ENCODE data around the gene RAC3.

- TF ChIP-seq CTCF (IDR thresholded peaks at IDR 0.05) (no peak), EP300 (IDR thresholded peaks at IDR 0.05; ENCODE audit: low read depth) (no peak), POLR2AphosphoS5 (IDR thresholded peaks at IDR 0.05) (no peak)
Measured at GRCh38 chr17:82031303-82031884, at the start of gene RAC3.

Measured in transverse colon (tissue), 4 donors.